ENCODE data around the gene NAA10.

Gene NAA10

GRCh38 chrX:153960077-153960476 is 25.2 kb upstream of the NAA10 start:
- Histone ChIP-seq H3K9me3 (ENCODE audit: insufficient read depth, low read depth, low read length) (no peaks in the 10 kb centered on the region), H3K9me2 (replicated peaks; ENCODE audit: low read depth, low read length) (no peaks in the 10 kb centered on the region), H3K4me1 (ENCODE audit: insufficient read depth, low read length, poor library complexity, severe bottlenecking) (no peaks in the 10 kb centered on the region), H3K79me2 (ENCODE audit: insufficient read depth, low read length) (peaks cover 42% of the 10 kb centered on the region), H3K27me3 (ENCODE audit: insufficient read depth, low read length, poor library complexity, severe bottlenecking) (no peaks in the 10 kb centered on the region), H3K4me2 (ENCODE audit: low read depth, low read length, poor library complexity, severe bottlenecking) (no peak overlapping the region), H3F3A (ENCODE audit: low read depth) (no peaks in the 10 kb centered on the region), H2AFZ (ENCODE audit: low read length) (no peak overlapping the region), H3K9ac (ENCODE audit: low read depth, low read length, poor library complexity, severe bottlenecking) (no peak overlapping the region), H3K36me3 (ENCODE audit: insufficient read depth, low read length) (peaks cover 95% of the 10 kb centered on the region; the same call in 1 of the 2 replicates), H4K20me1 (ENCODE audit: insufficient read depth, low read length, poor library complexity, severe bottlenecking) (peaks cover 26% of the 10 kb centered on the region), H3K4me3 (ENCODE audit: low read length, poor library complexity, severe bottlenecking) (no peak overlapping the region)
- TF ChIP-seq CTCF (conservative IDR thresholded peaks at IDR 0.05; ENCODE audit: low read length), result no peak
- TF ChIP-seq EZH2phosphoT487 (IDR thresholded peaks at IDR 0.05; ENCODE audit: borderline replicate concordance), result no peak

GRCh38 chrX:153959649-153960048 is 24.8 kb upstream of the NAA10 start:
- Histone ChIP-seq H3K9me3 (ENCODE audit: insufficient read depth, low read depth, low read length) (no peaks in the 10 kb centered on the region), H3K4me2 (ENCODE audit: low read depth, low read length, poor library complexity, severe bottlenecking) (no peak overlapping the region), H3K79me2 (ENCODE audit: insufficient read depth, low read length) (peaks cover 38% of the 10 kb centered on the region), H3K4me1 (ENCODE audit: insufficient read depth, low read length, poor library complexity, severe bottlenecking) (no peaks in the 10 kb centered on the region), H4K20me1 (ENCODE audit: insufficient read depth, low read length, poor library complexity, severe bottlenecking) (peaks cover 21% of the 10 kb centered on the region), H2AFZ (ENCODE audit: low read length) (no peak overlapping the region), H3K9me2 (replicated peaks; ENCODE audit: low read depth, low read length) (no peaks in the 10 kb centered on the region), H3K27me3 (ENCODE audit: insufficient read depth, low read length, poor library complexity, severe bottlenecking) (no peaks in the 10 kb centered on the region), H3K36me3 (ENCODE audit: insufficient read depth, low read length) (peaks cover 100% of the 10 kb centered on the region; the same call in 1 of the 2 replicates), H3F3A (ENCODE audit: low read depth) (no peaks in the 10 kb centered on the region), H3K4me3 (ENCODE audit: low read length, poor library complexity, severe bottlenecking) (no peak overlapping the region), H3K9ac (ENCODE audit: low read depth, low read length, poor library complexity, severe bottlenecking) (no peak overlapping the region)
- no peak for TF ChIP-seq EZH2phosphoT487 (IDR thresholded peaks at IDR 0.05; ENCODE audit: borderline replicate concordance)
- no peak for TF ChIP-seq CTCF (conservative IDR thresholded peaks at IDR 0.05; ENCODE audit: low read length)

GRCh38 chrX:153958605-153959004 is 23.8 kb upstream of the NAA10 start:
- no peaks in the 10 kb centered on the region for H3K27me3 ChIP-seq (ENCODE audit: insufficient read depth, low read length, poor library complexity, severe bottlenecking)
- no peak overlapping the region for H3K9ac ChIP-seq (ENCODE audit: low read depth, low read length, poor library complexity, severe bottlenecking)
- H4K20me1 ChIP-seq (ENCODE audit: insufficient read depth, low read length, poor library complexity, severe bottlenecking), result peaks cover 14% of the 10 kb centered on the region
- H3K9me3 ChIP-seq (ENCODE audit: insufficient read depth, low read depth, low read length), result no peaks in the 10 kb centered on the region
- H3K36me3 ChIP-seq (ENCODE audit: insufficient read depth, low read length), result peaks cover 100% of the 10 kb centered on the region; the same call in 1 of the 2 replicates
- no peak for TF ChIP-seq CTCF (conservative IDR thresholded peaks at IDR 0.05; ENCODE audit: low read length)
- TF ChIP-seq EZH2phosphoT487 (IDR thresholded peaks at IDR 0.05; ENCODE audit: borderline replicate concordance), result no peak
- no peak overlapping the region for H3K4me3 ChIP-seq (ENCODE audit: low read length, poor library complexity, severe bottlenecking)
- no peaks in the 10 kb centered on the region for H3F3A ChIP-seq (ENCODE audit: low read depth)
- H3K4me2 ChIP-seq (ENCODE audit: low read depth, low read length, poor library complexity, severe bottlenecking), result no peak overlapping the region
- H2AFZ ChIP-seq (ENCODE audit: low read length), result no peak overlapping the region
- H3K79me2 ChIP-seq (ENCODE audit: insufficient read depth, low read length), result peaks cover 27% of the 10 kb centered on the region
- H3K9me2 ChIP-seq (replicated peaks; ENCODE audit: low read depth, low read length), result no peaks in the 10 kb centered on the region
- no peaks in the 10 kb centered on the region for H3K4me1 ChIP-seq (ENCODE audit: insufficient read depth, low read length, poor library complexity, severe bottlenecking)

Measured in Loucy (cell line).